ENCODE results near the gene ASNSD1.
A peak's percentile ranks its signal among the peaks of the same experiment; 100 is the strongest.
"Not testable (repeated sequence)": the region's sequence is repeated elsewhere in the genome, so short reads cannot be mapped to it uniquely, and the experiment has no call there.

The ASNSD1 gene

DNA sequence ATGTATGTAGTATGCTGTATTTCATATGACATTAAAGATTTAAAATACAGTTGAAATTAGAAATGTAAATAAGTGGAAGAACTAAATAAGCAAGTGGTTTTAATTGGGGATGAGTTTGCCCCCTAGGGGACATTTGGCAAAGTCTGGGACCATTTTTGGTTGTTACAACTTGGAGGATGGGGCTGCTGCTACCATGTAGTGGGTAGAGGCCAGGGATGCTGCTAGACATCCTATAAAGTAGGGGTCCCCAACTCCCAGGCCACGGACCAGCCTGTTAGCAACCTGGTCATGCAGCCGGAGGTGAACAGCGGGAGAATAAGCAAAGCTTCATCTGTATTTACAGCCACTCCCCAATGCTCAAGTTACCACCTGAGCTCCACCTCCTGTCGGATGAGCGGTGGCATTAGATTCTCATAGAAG is 27.9 kb upstream of the ASNSD1 start:
- H3K36me3 Mint-ChIP-seq (ENCODE audit: low read depth) = no peaks in the 10 kb centered on the region
- no peak for ATAC-seq
- H3K27ac Mint-ChIP-seq = no peak overlapping the region
- no peaks in the 10 kb centered on the region for H3K4me1 Mint-ChIP-seq
- no peaks in the 10 kb centered on the region for H3K9me3 Mint-ChIP-seq
- H3K27me3 Mint-ChIP-seq = no peaks in the 10 kb centered on the region
- DNase-seq = no peak
- no peak overlapping the region for H3K4me3 Mint-ChIP-seq

DNA sequence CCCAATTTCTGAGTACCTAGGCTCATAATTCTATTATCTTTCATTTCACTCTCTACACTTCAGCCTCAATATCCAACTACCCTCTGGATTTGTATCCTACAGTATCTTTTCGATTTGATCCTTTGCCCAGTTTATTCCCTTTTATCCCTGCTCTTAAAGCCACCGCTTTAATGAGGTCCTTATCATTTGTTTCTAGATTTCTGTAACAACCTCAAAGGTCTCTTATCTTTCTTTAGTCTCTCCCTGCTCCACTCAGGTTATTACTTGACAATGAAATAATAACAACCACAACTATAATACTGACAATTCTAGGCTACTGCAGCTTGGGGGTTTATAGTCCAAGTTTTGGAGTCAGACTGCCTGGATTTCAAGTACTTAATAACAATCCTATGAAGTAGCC is 25.9 kb upstream of the ASNSD1 start:
- Mint-ChIP-seq H3K27ac (no peak overlapping the region), H3K4me1 (peaks cover 8% of the 10 kb centered on the region)
- DNase-seq = no peak

DNA sequence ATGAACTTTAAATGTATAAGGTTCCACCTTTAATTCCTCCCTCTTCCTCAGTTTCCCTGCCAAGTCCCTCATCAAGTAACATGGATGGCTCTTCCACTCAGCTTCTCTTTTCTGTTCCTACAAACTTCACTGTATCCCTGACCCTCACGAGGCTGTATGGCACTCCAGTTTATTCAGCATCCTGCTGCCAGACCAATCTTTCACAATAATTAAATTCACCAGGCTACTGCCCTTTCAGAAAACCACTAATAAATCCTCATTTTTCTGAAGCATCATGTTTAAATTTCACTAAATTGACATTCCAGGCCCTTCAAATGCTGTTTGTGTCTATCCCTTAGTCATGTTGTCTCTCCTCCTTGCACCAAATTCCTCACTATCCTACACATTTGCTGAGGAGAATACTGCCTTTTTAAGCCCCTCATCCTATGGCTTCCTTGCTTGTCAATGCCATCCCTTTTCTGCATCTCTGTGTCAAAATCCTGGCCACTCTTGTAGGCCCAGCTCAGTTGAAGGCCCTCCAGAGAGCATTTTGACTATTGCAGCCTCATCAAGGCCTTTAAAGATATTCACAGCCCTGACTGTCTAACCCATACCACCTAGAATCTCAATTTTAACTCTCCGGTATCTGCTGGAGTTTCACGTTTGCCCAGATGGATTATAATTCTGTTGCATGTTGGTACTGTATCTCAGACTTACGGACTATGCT is 22.8 kb upstream of the ASNSD1 start:
- H3K36me3 Mint-ChIP-seq (ENCODE audit: low read depth) = no peaks in the 10 kb centered on the region
- no peak for DNase-seq
- no peak overlapping the region for H3K27ac Mint-ChIP-seq

More for the DNA sequence above, 25.9 kb upstream of the ASNSD1 start:
- Mint-ChIP-seq H3K9me3 (peaks cover 4% of the 10 kb centered on the region), H3K4me3 (no peak overlapping the region), H3K27me3 (no peaks in the 10 kb centered on the region), H3K36me3 (ENCODE audit: low read depth) (no peaks in the 10 kb centered on the region)
- no peak for ATAC-seq

DNA sequence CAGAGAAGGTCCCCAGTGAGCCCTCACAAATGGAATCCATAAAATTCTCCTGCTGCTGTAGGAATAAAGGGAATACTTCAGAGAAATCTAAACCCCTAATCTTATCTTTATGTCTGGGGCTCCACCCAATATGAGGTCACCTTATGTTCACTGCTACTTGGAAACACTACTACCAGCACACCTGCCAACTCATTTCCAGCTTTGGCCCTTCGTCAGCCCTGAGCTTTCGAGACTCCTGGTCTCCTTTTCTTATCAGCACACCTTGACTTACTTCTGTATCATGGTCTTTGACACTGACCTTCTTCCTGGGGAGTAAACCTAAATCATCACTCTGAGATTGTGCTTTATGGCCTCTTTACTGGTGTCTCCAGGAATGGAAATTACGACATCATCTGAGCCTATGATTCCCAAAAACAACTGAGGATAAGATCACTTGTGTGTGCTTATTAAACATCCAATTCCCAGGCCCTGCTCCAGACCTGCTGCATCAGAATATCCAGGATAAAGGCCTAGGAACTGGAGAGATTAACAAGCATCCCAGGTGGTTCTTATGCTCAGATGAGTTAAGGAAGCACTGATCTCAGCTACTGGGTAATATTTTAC is 22.2 kb upstream of the ASNSD1 start:
- no peak for ATAC-seq
- no peak overlapping the region for H3K27ac Mint-ChIP-seq
- DNase-seq = no peak
- H3K4me3 Mint-ChIP-seq = no peak overlapping the region
- H3K36me3 Mint-ChIP-seq (ENCODE audit: low read depth) = no peaks in the 10 kb centered on the region
- no peaks in the 10 kb centered on the region for H3K27me3 Mint-ChIP-seq
- H3K4me1 Mint-ChIP-seq = peaks cover 23% of the 10 kb centered on the region
- H3K9me3 Mint-ChIP-seq = peaks cover 8% of the 10 kb centered on the region

More for the DNA sequence above, 22.8 kb upstream of the ASNSD1 start:
- Mint-ChIP-seq H3K4me3 (no peak overlapping the region), H3K27me3 (no peaks in the 10 kb centered on the region), H3K4me1 (peaks cover 23% of the 10 kb centered on the region), H3K9me3 (peaks cover 8% of the 10 kb centered on the region)
- ATAC-seq = no peak

DNA sequence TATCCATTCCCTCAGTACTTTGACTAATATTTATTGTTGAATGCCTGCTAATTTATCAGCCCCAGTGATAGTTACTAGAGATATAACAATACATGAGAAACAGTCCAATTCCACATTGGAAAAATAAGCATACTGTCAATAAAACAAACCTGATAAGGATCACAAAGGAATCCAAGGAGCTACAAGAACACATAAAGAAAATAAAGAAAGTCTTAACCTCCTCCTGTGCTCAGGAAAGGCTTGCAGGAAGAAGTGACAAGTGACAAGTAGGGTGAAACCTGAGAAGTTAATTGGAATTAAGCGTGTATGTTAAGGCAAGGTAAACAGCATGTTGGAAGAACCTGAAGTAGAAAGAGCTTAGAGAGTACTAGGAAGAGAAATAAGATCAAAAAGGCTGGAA is 20.3 kb upstream of the ASNSD1 start:
- peaks cover 8% of the 10 kb centered on the region for H3K9me3 Mint-ChIP-seq
- ATAC-seq (no peak), DNase-seq (no peak)
- H3K4me3 Mint-ChIP-seq = no peak overlapping the region
- H3K4me1 Mint-ChIP-seq = peaks cover 23% of the 10 kb centered on the region
- H3K36me3 Mint-ChIP-seq (ENCODE audit: low read depth) = no peaks in the 10 kb centered on the region
- peak overlapping the region; percentile 30 for H3K27ac Mint-ChIP-seq
- H3K27me3 Mint-ChIP-seq = no peaks in the 10 kb centered on the region

DNA sequence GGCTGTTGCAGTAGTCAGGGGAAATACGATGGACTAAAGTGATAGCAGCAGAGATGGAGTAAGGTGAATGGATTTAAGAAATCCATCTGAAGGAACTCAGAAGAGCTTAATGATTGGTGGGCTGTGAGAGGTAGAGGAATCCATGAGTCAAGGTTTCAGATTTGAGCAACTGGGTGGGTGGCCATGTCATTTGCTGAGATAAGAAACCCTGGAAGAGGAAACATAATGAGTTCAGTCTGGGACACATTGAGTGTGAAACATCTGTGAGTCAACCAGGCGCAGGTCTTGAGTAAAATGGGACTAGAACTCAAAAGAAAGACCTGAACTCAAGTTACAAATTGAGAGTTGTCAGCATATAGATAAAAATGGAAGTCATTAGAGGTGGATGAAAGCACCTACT is 19.7 kb upstream of the ASNSD1 start:
- Mint-ChIP-seq H3K4me3 (no peak overlapping the region), H3K4me1 (peaks cover 23% of the 10 kb centered on the region), H3K36me3 (ENCODE audit: low read depth) (no peaks in the 10 kb centered on the region), H3K9me3 (peaks cover 8% of the 10 kb centered on the region), H3K27ac (peak overlapping the region; percentile 30), H3K27me3 (no peaks in the 10 kb centered on the region)
- peak; percentile 98 for ATAC-seq
- peak; percentile 27 for DNase-seq

DNA sequence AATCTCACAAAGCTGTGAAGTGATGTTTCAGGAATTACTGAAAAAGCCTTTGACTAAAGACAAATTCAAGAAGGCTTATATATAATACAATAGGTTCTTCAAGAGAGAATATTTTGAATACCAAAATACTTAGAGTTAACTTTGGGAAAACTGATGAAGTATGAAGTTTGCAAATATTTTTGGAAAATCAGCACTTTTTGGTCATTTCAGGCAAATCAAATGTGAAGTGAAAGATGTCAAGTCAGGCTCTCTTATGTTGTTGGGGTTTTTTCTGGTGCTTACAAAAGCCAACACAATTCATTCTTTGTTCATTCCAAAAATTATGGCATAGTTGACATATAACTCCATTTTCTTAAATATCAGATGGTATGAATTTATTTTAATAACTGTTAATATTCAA is 14.7 kb upstream of the ASNSD1 start:
- peaks cover 9% of the 10 kb centered on the region for H3K9me3 Mint-ChIP-seq
- H3K4me3 Mint-ChIP-seq = no peak overlapping the region
- peaks cover 8% of the 10 kb centered on the region for H3K4me1 Mint-ChIP-seq
- ATAC-seq = no peak
- H3K36me3 Mint-ChIP-seq (ENCODE audit: low read depth) = no peaks in the 10 kb centered on the region
- H3K27me3 Mint-ChIP-seq = no peaks in the 10 kb centered on the region
- DNase-seq = no peak
- no peak overlapping the region for H3K27ac Mint-ChIP-seq

DNA sequence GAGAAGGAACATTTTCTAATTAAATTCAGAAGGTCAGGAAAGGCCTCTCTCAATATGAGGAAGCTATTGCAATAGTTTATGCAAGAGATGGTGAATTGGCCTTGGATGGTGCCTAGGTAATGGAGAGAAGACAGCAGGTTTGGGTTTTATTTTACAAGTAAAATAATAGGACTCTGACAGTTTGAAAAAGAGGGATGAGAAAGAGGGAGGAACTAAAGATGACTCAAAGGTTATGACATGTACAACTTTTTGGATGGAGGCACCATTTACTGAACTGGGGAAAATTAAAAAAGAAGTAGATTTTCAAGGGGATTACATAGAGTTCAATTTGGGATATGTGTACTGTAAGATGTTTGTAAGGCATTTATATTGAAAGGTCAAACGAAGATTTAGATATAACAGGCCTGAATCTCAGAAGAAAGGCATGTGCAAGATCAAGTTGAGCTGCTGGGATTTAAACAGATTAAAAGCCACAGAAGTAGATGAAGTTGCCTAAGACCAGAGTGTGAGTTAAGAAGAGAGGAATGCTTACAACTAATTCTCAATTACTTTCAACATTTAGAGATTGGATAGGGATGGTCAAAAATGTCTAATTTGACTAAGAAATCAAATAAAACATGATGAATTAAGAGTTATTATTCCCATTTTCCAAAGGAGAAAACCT is 12.3 kb upstream of the ASNSD1 start:
- ATAC-seq = no peak

DNA sequence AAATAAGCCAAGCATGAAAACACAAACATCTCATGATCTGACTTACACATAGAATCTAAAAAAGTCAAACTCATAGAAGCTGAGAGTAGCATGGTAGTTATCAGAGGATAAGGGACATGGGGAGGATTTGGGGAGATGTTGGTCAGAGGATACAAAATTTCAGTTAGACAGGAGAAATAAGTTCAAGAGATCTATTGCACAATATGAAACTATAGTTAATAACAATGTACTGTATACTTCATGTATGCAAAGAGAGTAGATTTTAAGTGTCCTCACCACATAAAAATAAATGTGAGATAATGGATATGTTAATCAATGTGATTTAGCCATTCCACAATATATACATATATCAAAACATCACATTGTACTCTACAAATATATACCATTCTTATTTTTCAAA is 10.0 kb upstream of the ASNSD1 start:
- DNase-seq (no peak), ATAC-seq (no peak)
- Mint-ChIP-seq H3K4me1 (peaks cover 2% of the 10 kb centered on the region), H3K27ac (no peak overlapping the region), H3K27me3 (no peaks in the 10 kb centered on the region), H3K36me3 (ENCODE audit: low read depth) (no peaks in the 10 kb centered on the region), H3K4me3 (no peak overlapping the region), H3K9me3 (peaks cover 15% of the 10 kb centered on the region)

More for the DNA sequence above, 12.3 kb upstream of the ASNSD1 start:
- H3K27ac Mint-ChIP-seq = no peak overlapping the region
- peaks cover 15% of the 10 kb centered on the region for H3K9me3 Mint-ChIP-seq
- no peaks in the 10 kb centered on the region for H3K4me1 Mint-ChIP-seq
- DNase-seq = no peak
- H3K4me3 Mint-ChIP-seq = no peak overlapping the region
- no peaks in the 10 kb centered on the region for H3K27me3 Mint-ChIP-seq
- H3K36me3 Mint-ChIP-seq (ENCODE audit: low read depth) = no peaks in the 10 kb centered on the region

DNA sequence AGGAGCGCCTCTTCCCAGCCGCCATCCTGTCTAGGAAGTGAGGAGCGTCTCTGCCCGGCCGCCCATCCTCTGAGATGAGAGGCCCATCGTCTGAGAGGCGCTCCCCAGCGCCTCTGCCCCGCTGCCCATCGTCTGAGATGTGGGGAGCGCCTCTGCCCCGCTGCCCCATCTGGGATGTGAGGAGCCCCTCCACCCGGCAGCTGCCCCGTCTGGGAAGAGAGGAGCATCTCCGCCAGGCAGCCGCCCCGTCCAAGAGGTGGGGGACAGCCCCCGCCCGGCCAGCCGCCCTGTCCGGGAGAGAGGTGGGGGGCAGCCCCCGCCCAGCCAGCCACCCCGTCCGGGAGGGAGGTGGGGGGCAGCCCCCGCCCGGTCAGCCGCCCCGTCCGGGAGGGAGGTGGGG is 7.8 kb upstream of the ASNSD1 start:
- H3K4me1 Mint-ChIP-seq = peaks cover 19% of the 10 kb centered on the region
- not testable (repeated sequence) for H3K4me3 Mint-ChIP-seq; H3K36me3 Mint-ChIP-seq (ENCODE audit: low read depth); H3K27ac Mint-ChIP-seq; H3K27me3 Mint-ChIP-seq; DNase-seq; ATAC-seq
- H3K9me3 Mint-ChIP-seq = peaks cover 15% of the 10 kb centered on the region

DNA sequence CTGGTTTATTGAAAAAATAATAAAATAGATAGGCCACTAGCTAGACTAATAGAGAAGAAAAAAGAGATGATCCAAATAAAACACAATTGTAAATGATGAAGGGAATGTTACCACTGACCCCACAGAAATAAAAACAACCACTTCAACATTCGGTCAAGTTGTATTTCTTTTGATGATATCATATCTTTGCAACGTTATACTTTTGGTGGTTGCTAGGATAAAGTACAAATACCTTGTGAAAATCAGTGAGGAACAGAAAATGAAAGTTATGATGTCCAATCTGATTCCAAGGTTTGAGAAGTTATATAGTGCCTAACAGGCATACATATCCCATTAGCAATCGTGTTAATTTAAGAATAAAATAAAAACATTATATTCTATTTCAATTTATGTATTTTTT is 6.6 kb upstream of the ASNSD1 start:
- no peak overlapping the region for H3K4me3 Mint-ChIP-seq
- no peak for ATAC-seq
- no peak overlapping the region for H3K27ac Mint-ChIP-seq

DNA sequence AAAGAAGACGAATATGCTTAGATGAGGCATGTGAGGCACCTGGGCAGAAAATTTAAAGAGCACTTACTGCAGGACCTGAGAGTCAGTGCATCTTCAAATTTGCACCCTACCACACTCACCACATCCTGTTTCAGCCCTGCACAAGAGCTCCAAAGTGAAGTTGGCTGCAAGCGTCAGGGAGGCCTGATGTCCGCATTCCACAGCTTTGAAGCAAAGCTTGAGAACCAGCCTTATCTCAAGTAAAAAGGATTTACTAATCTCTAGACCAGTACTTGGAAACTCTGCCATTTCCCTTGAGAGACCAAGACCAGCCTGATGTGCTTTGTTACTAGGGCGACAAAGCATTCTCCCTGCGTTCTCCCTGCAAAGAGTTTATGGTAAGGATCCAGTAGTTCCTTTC is 3.4 kb upstream of the ASNSD1 start:
- H3K27me3 Mint-ChIP-seq = no peaks in the 10 kb centered on the region
- H3K36me3 Mint-ChIP-seq (ENCODE audit: low read depth) = no peaks in the 10 kb centered on the region
- peak overlapping the region; percentile 87 for H3K27ac Mint-ChIP-seq
- DNase-seq = peak; percentile 44
- peaks cover 30% of the 10 kb centered on the region for H3K4me1 Mint-ChIP-seq
- H3K4me3 Mint-ChIP-seq = peak overlapping the region; percentile 51
- H3K9me3 Mint-ChIP-seq = no peaks in the 10 kb centered on the region
- peak; percentile 27 for ATAC-seq

More for the DNA sequence above, 6.6 kb upstream of the ASNSD1 start:
- Mint-ChIP-seq H3K27me3 (no peaks in the 10 kb centered on the region), H3K4me1 (peaks cover 27% of the 10 kb centered on the region), H3K9me3 (peaks cover 15% of the 10 kb centered on the region), H3K36me3 (ENCODE audit: low read depth) (no peaks in the 10 kb centered on the region)
- no peak for DNase-seq

DNA sequence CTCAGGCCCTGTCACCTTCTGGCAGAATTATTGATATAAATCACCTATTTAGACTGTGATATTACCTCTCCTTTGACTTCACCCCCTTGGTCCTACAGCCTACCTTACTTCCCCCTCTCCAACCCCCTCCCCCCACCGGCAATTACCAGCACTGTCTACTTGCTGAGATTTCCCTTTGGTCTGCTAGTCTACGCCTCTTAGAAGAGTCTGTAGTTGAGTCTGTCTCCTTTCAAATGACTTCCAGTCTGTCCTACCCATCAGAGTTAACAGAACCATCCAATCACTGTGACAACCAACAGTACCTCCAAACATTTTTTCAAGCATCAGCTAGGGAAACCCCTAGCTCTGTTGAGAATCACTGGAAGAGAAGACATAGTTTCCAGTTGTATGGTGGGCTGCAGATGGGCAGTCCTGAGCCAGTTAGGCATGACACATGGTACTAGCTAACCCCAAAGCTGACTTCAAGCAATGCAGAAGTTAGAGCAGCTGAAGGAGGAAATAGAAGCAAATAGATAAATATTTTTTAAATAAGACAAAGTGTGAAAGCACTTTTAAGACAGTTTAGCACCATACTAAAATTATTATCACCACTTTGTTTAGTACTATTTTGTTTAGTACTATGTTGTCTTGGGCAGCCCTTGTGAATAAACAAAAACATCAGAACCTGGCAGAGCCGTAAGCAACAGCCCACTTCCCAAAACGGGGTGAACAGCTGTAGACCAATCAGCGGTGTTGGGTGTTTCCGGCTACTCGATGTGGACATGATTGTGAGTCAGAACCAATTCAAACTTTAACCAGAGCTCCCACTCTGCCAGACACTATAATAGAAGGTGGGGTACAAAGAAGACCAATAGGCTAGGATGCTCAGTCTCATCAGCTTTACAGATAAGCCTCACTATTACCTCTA is 2.7 kb upstream of the ASNSD1 start:
- no peak for DNase-seq
- peaks cover 35% of the 10 kb centered on the region for H3K4me1 Mint-ChIP-seq
- peak overlapping the region; percentile 51 for H3K4me3 Mint-ChIP-seq
- no peaks in the 10 kb centered on the region for H3K9me3 Mint-ChIP-seq
- no peaks in the 10 kb centered on the region for H3K27me3 Mint-ChIP-seq
- peak; percentile 26 for ATAC-seq
- peak overlapping the region; percentile 87 for H3K27ac Mint-ChIP-seq
- H3K36me3 Mint-ChIP-seq (ENCODE audit: low read depth) = peaks cover 2% of the 10 kb centered on the region

DNA sequence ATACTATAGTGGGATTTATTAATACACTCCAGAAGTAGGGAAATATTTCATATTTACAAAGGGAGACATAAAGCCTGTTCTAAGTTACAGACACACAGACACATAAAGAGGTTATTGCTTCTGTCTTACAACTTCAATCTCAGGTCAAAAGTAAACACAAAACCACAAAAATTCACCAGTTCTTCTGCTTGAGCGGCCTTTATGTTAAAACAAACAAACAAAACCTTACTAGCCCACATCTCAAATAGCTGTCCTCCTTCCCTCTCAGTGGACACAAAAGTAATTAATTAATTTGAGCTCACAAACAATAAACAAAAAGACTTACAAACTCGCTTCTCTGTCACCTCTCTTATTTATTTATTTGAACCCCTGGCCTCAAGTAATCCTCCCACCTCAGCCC is 1.5 kb upstream of the ASNSD1 start:
- no peak for DNase-seq
- no peak for ATAC-seq
- Mint-ChIP-seq H3K36me3 (ENCODE audit: low read depth) (peaks cover 12% of the 10 kb centered on the region), H3K4me3 (no peak overlapping the region), H3K27ac (no peak overlapping the region), H3K4me1 (peaks cover 47% of the 10 kb centered on the region), H3K9me3 (no peaks in the 10 kb centered on the region), H3K27me3 (no peaks in the 10 kb centered on the region)

Measured in activated naive CD8-positive, alpha-beta T cell treated with anti-CD3 and anti-CD28 coated beads, Interleukin-2, amount 50 U/mL, for 24 hours (primary cell).